ENCODE data around the gene CD70.
"Not testable (repeated sequence)": the region's sequence is repeated elsewhere in the genome, so short reads cannot be mapped to it uniquely, and the experiment has no call there.

DNA sequence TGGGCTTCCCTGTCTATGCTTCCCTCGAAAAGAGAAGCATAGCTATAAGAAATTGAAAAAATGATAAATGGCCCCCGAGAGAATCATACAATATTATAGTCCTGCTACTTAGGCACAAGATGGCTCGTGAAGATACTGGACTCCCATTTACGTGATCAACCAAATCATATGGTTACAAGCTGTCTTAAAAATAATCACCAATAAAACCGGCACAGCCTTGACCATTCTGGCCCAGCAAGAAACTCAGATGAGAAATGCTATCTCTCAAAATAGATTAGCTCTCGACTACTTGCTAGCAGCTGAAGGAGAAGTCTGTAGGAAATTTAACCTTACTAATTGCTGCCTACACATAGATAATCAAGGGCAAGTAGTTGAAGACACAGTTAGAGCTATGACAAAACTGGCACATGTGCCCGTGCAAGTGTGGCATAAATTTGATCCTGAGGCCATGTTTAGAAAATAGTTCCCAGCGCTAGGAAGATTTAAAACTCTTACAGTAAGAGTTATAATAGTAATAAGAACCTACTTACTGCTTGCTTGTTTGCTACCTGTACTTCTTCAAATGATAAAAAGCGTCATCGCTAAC, 10.1 kb upstream of the CD70 start:
- not testable (repeated sequence) for TF ChIP-seq POLR2A (IDR thresholded peaks at IDR 0.05; ENCODE audit: low read length); GATA1 (IDR thresholded peaks at IDR 0.05; ENCODE audit: low read depth, low read length)

Measured in erythroblast (primary cell).